H1 (cell line): Measurements from ENCODE around the gene FOXC1. TPM values are rescaled to one million over a fixed set of nuclear protein-coding genes. Genes with fewer than 3 reads are reported as not detected.

Experiments
- CTCF ChIA-PET: fragments of 300-600 bp; sonication (Branson Sonifier 250); formaldehyde crosslinking; loops from one replicate; lab custom pipeline; 2021; ENCODE audit not compliant: partially characterized antibody; lab: Charles Lee
- POLR2A ChIA-PET: fragments of 300-600 bp; sonication (Branson Sonifier 250); formaldehyde crosslinking; loops from one replicate; lab custom pipeline; 2021; ENCODE audit warnings: inconsistent platforms; ENCODE audit not compliant: partially characterized antibody; lab: Charles Lee
- DNase-seq, 2 experiments: peaks; one replicate each; pipeline versions ENCODE4 v3.0.0 to v3.0.0-alpha.2; 2010 to 2022; ENCODE audit warnings: low spot score in 2 of 2, low read depth in 1 of 2, mixed read lengths in 1 of 2
- FAIRE-seq: peaks from 2 replicates; lab custom pipeline; 2011; peaks lifted over from hg19 to GRCh38; lab: Jason Lieb, UNC
- H2AFZ ChIP-seq: 2 replicates; pipeline ENCODE4 v1.8.1; 2012; ENCODE audit warnings: low read length, inconsistent platforms
- H2AK5ac ChIP-seq: 2 replicates; pipeline ENCODE4 v1.6.1; 2013; ENCODE audit warnings: low read depth, low read length
- H2BK120ac ChIP-seq: replicated peaks from 2 replicates; pipeline ENCODE3; 2013; ENCODE audit warnings: low read depth, low read length, inconsistent platforms
- H2BK12ac ChIP-seq: 2 replicates; pipeline ENCODE4 v1.6.1; 2013; ENCODE audit warnings: low read depth, low read length
- H2BK15ac ChIP-seq: 2 replicates; pipeline ENCODE4 v1.6.1; 2013; ENCODE audit warnings: low read length
- H2BK20ac ChIP-seq: 2 replicates; pipeline ENCODE4 v1.6.1; 2013; ENCODE audit warnings: low read length
- H2BK5ac ChIP-seq: 2 replicates; pipeline ENCODE4 v1.6.1; 2013; ENCODE audit warnings: low read depth, low read length
- H3K14ac ChIP-seq: 2 replicates; pipeline ENCODE4 v1.6.1; 2013; ENCODE audit warnings: inconsistent platforms; ENCODE audit not compliant: insufficient read length
- H3K18ac ChIP-seq: 2 replicates; pipeline ENCODE4 v1.6.1; 2013; ENCODE audit warnings: low read length; ENCODE audit errors: extremely low read depth
- H3K23ac ChIP-seq: 2 replicates; pipeline ENCODE4 v1.6.1; 2013; ENCODE audit warnings: inconsistent platforms; ENCODE audit not compliant: insufficient read length
- H3K23me2 ChIP-seq: 2 replicates; pipeline ENCODE4 v1.6.1; 2013; ENCODE audit warnings: low read depth, low read length
- H3K27ac ChIP-seq: 2 replicates; pipeline ENCODE4 v1.6.1; 2011; ENCODE audit warnings: low read depth, low read length, inconsistent platforms
- H3K27me3 ChIP-seq, 4 experiments: replicated peaks in 1 of 4; 1 replicate in 1 of 4; 2 replicates in 3 of 4; pipeline versions ENCODE4 v1.6.1 to v1.8.1; 2011 to 2013; ENCODE audit warnings: low read length in 3 of 4, mild to moderate bottlenecking in 3 of 4, inconsistent platforms in 2 of 4, mixed read lengths in 2 of 4, moderate library complexity in 1 of 4; ENCODE audit not compliant: control insufficient read depth in 3 of 4, insufficient read depth in 3 of 4; ENCODE audit errors: extremely low read depth in 1 of 4
- H3K36me3 ChIP-seq, 4 experiments: 2 replicates each; pipeline versions ENCODE4 v1.6.1 to v1.8.1; 2011 to 2013; ENCODE audit warnings: mild to moderate bottlenecking in 4 of 4, low read length in 3 of 4, moderate library complexity in 2 of 4, control low read depth in 1 of 4, inconsistent platforms in 1 of 4; ENCODE audit not compliant: insufficient read depth in 4 of 4, control insufficient read depth in 2 of 4
- H3K4ac ChIP-seq: replicated peaks from 2 replicates; pipeline ENCODE3; 2013; ENCODE audit warnings: low read length, low read depth, mixed read lengths, inconsistent platforms; ENCODE audit not compliant: insufficient read length
- H3K4me1 ChIP-seq, 4 experiments: replicated peaks in 1 of 4; 1 replicate in 1 of 4; 2 replicates in 3 of 4; pipeline versions ENCODE4 v1.6.1 to v1.8.1; 2011 to 2013; ENCODE audit warnings: low read length in 3 of 4, inconsistent platforms in 2 of 4, mixed read lengths in 1 of 4; ENCODE audit not compliant: insufficient read depth in 4 of 4, control insufficient read depth in 3 of 4
- H3K4me2 ChIP-seq, 2 experiments: 2 replicates each; pipeline versions ENCODE4 v1.6.1 to v1.8.1; 2011 to 2013; ENCODE audit warnings: low read depth in 2 of 2, low read length in 2 of 2, control low read depth in 1 of 2, inconsistent platforms in 1 of 2, mild to moderate bottlenecking in 1 of 2; ENCODE audit not compliant: insufficient read depth in 1 of 2
- H3K4me3 ChIP-seq, 4 experiments: fragments of 200-600, 300-600 bp in 1 of 4; sonication (generic), shearing (Covaris generic), sonication (Bioruptor Twin) in 1 of 4; 2 replicates each; pipeline versions ENCODE4 v1.5.1 to v1.8.1; 2011 to 2016; ENCODE audit warnings: low read length in 4 of 4, low read depth in 3 of 4, control low read depth in 2 of 4, inconsistent platforms in 2 of 4, mild to moderate bottlenecking in 2 of 4, mixed read lengths in 1 of 4, moderate library complexity in 1 of 4; ENCODE audit not compliant: insufficient read depth in 2 of 4; ENCODE audit errors: extremely low read depth in 1 of 4
- H3K56ac ChIP-seq: replicated peaks from 2 replicates; pipeline ENCODE3; 2013; ENCODE audit warnings: low read depth, mild to moderate bottlenecking, mixed read lengths, low read length, inconsistent platforms; ENCODE audit not compliant: insufficient read length
- H3K79me1 ChIP-seq: 2 replicates; pipeline ENCODE4 v1.6.1; 2013; ENCODE audit warnings: low read depth, low read length, control low read depth
- H3K79me2 ChIP-seq, 2 experiments: 2 replicates each; pipeline versions ENCODE4 v1.6.1 to v1.8.1; 2012 to 2013; ENCODE audit warnings: low read length in 2 of 2, mild to moderate bottlenecking in 2 of 2, inconsistent platforms in 1 of 2; ENCODE audit not compliant: insufficient read depth in 2 of 2, control insufficient read depth in 1 of 2
- H3K9ac ChIP-seq, 4 experiments: replicated peaks in 1 of 4; 1 replicate in 1 of 4; 2 replicates in 3 of 4; pipeline versions ENCODE4 v1.6.1 to v1.8.1; 2011 to 2013; ENCODE audit warnings: low read depth in 3 of 4, low read length in 3 of 4, control low read depth in 2 of 4, mild to moderate bottlenecking in 2 of 4, moderate library complexity in 2 of 4, inconsistent platforms in 1 of 4; ENCODE audit errors: extremely low read depth in 1 of 4
- H3K9me3 ChIP-seq, 2 experiments: 2 replicates each; pipeline versions ENCODE4 v1.6.1 to v1.8.1; 2012 to 2013; ENCODE audit warnings: mild to moderate bottlenecking in 2 of 2, moderate library complexity in 2 of 2, control low read depth in 1 of 2, inconsistent platforms in 1 of 2, low read depth in 1 of 2, low read length in 1 of 2, mixed read lengths in 1 of 2; ENCODE audit not compliant: insufficient read depth in 2 of 2
- H4K20me1 ChIP-seq, 2 experiments: replicated peaks in 1 of 2; 2 replicates each; pipeline versions ENCODE3 to v1.8.1; 2011 to 2013; ENCODE audit warnings: inconsistent platforms in 2 of 2, low read length in 2 of 2, mild to moderate bottlenecking in 1 of 2; ENCODE audit not compliant: insufficient read depth in 2 of 2, control insufficient read depth in 1 of 2
- H4K5ac ChIP-seq: 2 replicates; pipeline ENCODE4 v1.6.1; 2013; ENCODE audit warnings: low read length, low read depth, mixed read lengths, inconsistent platforms; ENCODE audit not compliant: insufficient read length
- H4K8ac ChIP-seq: 2 replicates; pipeline ENCODE4 v1.8.0; 2013; ENCODE audit warnings: mild to moderate bottlenecking, moderate library complexity, low read length, inconsistent platforms; ENCODE audit not compliant: insufficient read depth; ENCODE audit errors: extremely low read depth
- H4K91ac ChIP-seq: replicated peaks from 2 replicates; pipeline ENCODE3; 2013; ENCODE audit warnings: low read length, mixed read lengths, inconsistent platforms; ENCODE audit not compliant: insufficient read length
- CTBP2 ChIP-seq: IDR thresholded peaks from 2 replicates; pipeline ENCODE4 v1.7.0; 2011; ENCODE audit warnings: borderline replicate concordance, mild to moderate bottlenecking, moderate library complexity, mixed read lengths, low read length; ENCODE audit not compliant: insufficient read depth, insufficient read length
- EZH2 ChIP-seq: fragments of 200-600 bp; sonication (generic); IDR thresholded peaks from 2 replicates; pipeline ENCODE4 v1.7.1; 2012; ENCODE audit warnings: low read depth, mild to moderate bottlenecking, moderate library complexity, low read length, inconsistent platforms; ENCODE audit not compliant: severe bottlenecking
- JUND ChIP-seq: IDR thresholded peaks from 2 replicates; pipeline ENCODE4 v1.6.1; 2011; ENCODE audit warnings: mild to moderate bottlenecking, improper control_type of control experiment, low read length
- KDM5A ChIP-seq: fragments of 200-600 bp; IDR thresholded peaks from 2 replicates; pipeline ENCODE4 v1.7.1; 2012; ENCODE audit warnings: mild to moderate bottlenecking, low read length, inconsistent platforms, mixed read lengths
- MAX ChIP-seq: IDR thresholded peaks from 2 replicates; pipeline ENCODE4 v1.6.1; 2012; ENCODE audit warnings: inconsistent platforms
- NANOG ChIP-seq: IDR thresholded peaks from 2 replicates; pipeline ENCODE4 v1.6.1; 2011; ENCODE audit warnings: low read length, low read depth, mild to moderate bottlenecking, inconsistent platforms; ENCODE audit not compliant: insufficient read depth, poor library complexity, severe bottlenecking
- SIN3A ChIP-seq, 2 experiments: IDR thresholded peaks in 1 of 2; conservative IDR thresholded peaks in 1 of 2; 2 replicates each; pipeline ENCODE4 v1.6.1; 2011 to 2012; ENCODE audit warnings: low read length in 2 of 2, improper control_type of control experiment in 1 of 2, low read depth in 1 of 2, mild to moderate bottlenecking in 1 of 2
- SIX5 ChIP-seq: IDR thresholded peaks from 2 replicates; pipeline ENCODE4 v1.6.1; 2011; ENCODE audit warnings: mild to moderate bottlenecking, low read depth, low read length
- SP4 ChIP-seq: IDR thresholded peaks from 2 replicates; pipeline ENCODE4 v1.6.1; 2012; ENCODE audit warnings: low read length, inconsistent platforms
- SUZ12 ChIP-seq: fragments of 200-600 bp; sonication (generic); IDR thresholded peaks from 2 replicates; pipeline ENCODE4 v1.6.1; 2012; ENCODE audit warnings: mild to moderate bottlenecking, inconsistent platforms, low read length, moderate library complexity, mixed read lengths
- TEAD4 ChIP-seq: IDR thresholded peaks from 2 replicates; pipeline ENCODE4 v1.6.1; 2012; ENCODE audit warnings: low read depth, low read length, inconsistent platforms, mixed read lengths
- WGBS, 2 experiments: shearing (Covaris generic) in 1 of 2; methylation state at CpG; one replicate each; pipeline versions ENCODE4 v1.1.6 to v1.1.7; 2013 to 2015; ENCODE audit warnings: low lambda C conversion rate in 2 of 2, mixed read lengths in 2 of 2, inconsistent platforms in 1 of 2, low coverage in 1 of 2, missing lambda C conversion rate in 1 of 2; ENCODE audit not compliant: insufficient replicate concordance in 2 of 2, insufficient coverage in 1 of 2, insufficient read length in 1 of 2; ENCODE audit errors: extremely low coverage in 1 of 2, missing lambda C conversion rate in 1 of 2; 5-methylcytosine and 5-hydroxymethylcytosine counted together
- polyA plus RNA-seq, 7 experiments: library from polyadenylated mRNA; depleted of rRNA in 3 of 7; stranded (reverse) in 5 of 7; unstranded in 2 of 7; fragments of >200 nt in 5 of 7; fragments of 200-250 nt in 2 of 7; gene quantifications; 1 replicate in 5 of 7; 2 replicates in 1 of 7; 4 replicates in 1 of 7; pipeline versions ENCODE4 v1.2.1 to v1.2.3, GENCODE V29; 2011 to 2013; ENCODE audit warnings: missing spikeins in 2 of 7, mixed read lengths in 2 of 7
- total RNA-seq: library from RNA; stranded (reverse); fragmentation: NEBNext Ultra II Directional; extraction: Animal tissue kit (Norgen Biotek cat#: 25700); gene quantifications from 2 replicates; pipeline ENCODE4 v1.2.1, GENCODE V29; 2021

FOXC1 gene
- total and polyA plus RNA-seq, 2 of the 8 experiments (the other 6 are each of a cell fraction or from before 2014, with no cell fraction given) = 0.22 TPM; not detected in 1

GRCh38 chr6:1607516-1608221 is 2.0 kb upstream of the FOXC1 start:
- Histone ChIP-seq H2AK5ac (no peak overlapping the region), H3K27ac (no peak overlapping the region), H3K4ac (no peak overlapping the region), H3K4me3 (peak overlapping the region; percentile 19 to 59 (median 28); a peak in 6 of 8 replicates), H3K23me2 (peaks cover 24% of the 10 kb centered on the region; the same call in 1 of the 2 replicates), H3K14ac (no peak overlapping the region), H2AFZ (no peak overlapping the region), H3K79me1 (no peaks in the 10 kb centered on the region), H3K4me1 (peaks cover 14 to 51% (median 23%) of the 10 kb centered on the region in 4 experiments), H2BK15ac (no peak overlapping the region), H3K4me2 (peak overlapping the region; percentile 81 to 93), H2BK12ac (peak overlapping the region; percentile 91), H3K27me3 (peaks cover 70 to 100% (median 90%) of the 10 kb centered on the region in 4 experiments), H3K9me3 (no peaks in the 10 kb centered on the region; a peak in 1 of 4 replicates), H4K91ac (no peak overlapping the region), H3K23ac (no peak overlapping the region), H3K36me3 (peaks cover 0 to 21% (median 0%) of the 10 kb centered on the region in 4 experiments; a peak in 1 of 8 replicates), H2BK120ac (no peak overlapping the region), H4K20me1 (peaks cover 9 to 17% of the 10 kb centered on the region in 2 experiments), H3K9ac (no peak overlapping the region; a peak in 1 of 7 replicates), H4K8ac (no peak overlapping the region), H2BK5ac (no peak overlapping the region; the same call in 1 of the 2 replicates), H4K5ac (no peak overlapping the region), H3K79me2 (no peaks in the 10 kb centered on the region), H3K18ac (peak overlapping the region; percentile 88), H3K56ac (no peak overlapping the region), H2BK20ac (peak overlapping the region; percentile 75)
- ChIA-PET CTCF (interaction anchor here (0.9 to 4.5 kb wide), 11 partner anchors 8 to 746 kb away, joined by 3 to 37 read pairs (median 4); no protein-coding TSS in a partner anchor), POLR2A (interaction anchor here (0.9 to 3.1 kb wide), 6 partner anchors 10 to 746 kb away, joined by 3 to 18 read pairs (median 4); no protein-coding TSS in a partner anchor)
- FAIRE-seq = peak; percentile 24
- peak; percentile 75 to 82 for DNase-seq
- 1% methylated on average over 32 of the region's 32 CpGs; no CpG with 5 or more reads in 1 of the 2 experiments for WGBS, 2 experiments
- TF ChIP-seq SUZ12 = no peak
- TF ChIP-seq CTBP2 = no peak
- TF ChIP-seq SP4 = no peak
- TF ChIP-seq MAX = peak; percentile 72
- TF ChIP-seq TEAD4 = no peak
- TF ChIP-seq SIX5 = no peak
- TF ChIP-seq SIN3A (conservative IDR thresholded peaks at IDR 0.05 in 1 of 2, IDR thresholded peaks at IDR 0.05 in 1 of 2; ENCODE audit: low read depth in 1 of 2, low read length in 2 of 2) = 0 out of 4 replicates have a peak, but pooled peaks of 1 of the 2 experiments have one; percentile 35
- no peak for TF ChIP-seq EZH2
- no peak for TF ChIP-seq JUND
- TF ChIP-seq KDM5A = no peak
- TF ChIP-seq NANOG = peak; percentile 74
